CD4-positive, alpha-beta memory T cell (primary cell): ENCODE measurements around the gene SKI. TPM values are rescaled to one million over a fixed set of nuclear protein-coding genes. Genes with fewer than 3 reads are reported as not detected.

ENCODE experiments used
- CTCF ChIA-PET: fragments of 350-600 bp; sonication (Branson Sonifier 250); formaldehyde crosslinking; loops from one replicate; lab custom pipeline; 2021; ENCODE audit warnings: inconsistent platforms; ENCODE audit not compliant: partially characterized antibody; lab: Charles Lee
- POLR2A ChIA-PET: fragments of 350-600 bp; sonication (Branson Sonifier 250); formaldehyde crosslinking; loops from one replicate; lab custom pipeline; 2021; ENCODE audit not compliant: partially characterized antibody; lab: Charles Lee
- DNase-seq, 5 donors: peaks; one replicate each; pipeline versions ENCODE4 v3.0.0 to v3.0.0-alpha.2; 2020 to 2022; ENCODE audit warnings: mixed read lengths in 1 of 5
- H3K27ac ChIP-seq: one replicate; pipeline ENCODE4 v1.7.0; 2013; ENCODE audit warnings: low read depth, low read length
- H3K27me3 ChIP-seq: 2 replicates; pipeline ENCODE4 v1.7.0; 2013; ENCODE audit warnings: mild to moderate bottlenecking, low read length, moderate library complexity; ENCODE audit not compliant: insufficient read depth
- H3K36me3 ChIP-seq: 2 replicates; pipeline ENCODE4 v1.7.0; 2013; ENCODE audit warnings: mild to moderate bottlenecking, low read length, moderate library complexity; ENCODE audit not compliant: insufficient read depth
- H3K4me1 ChIP-seq: 2 replicates; pipeline ENCODE4 v1.7.0; 2013; ENCODE audit warnings: mild to moderate bottlenecking, low read length, moderate library complexity; ENCODE audit not compliant: insufficient read depth
- H3K4me3 ChIP-seq, 2 donors: one replicate each; pipeline ENCODE4 v1.7.0; 2013; ENCODE audit warnings: low read length in 2 of 2, mild to moderate bottlenecking in 1 of 2
- H3K9me3 ChIP-seq, 2 donors: one replicate each; pipeline ENCODE4 v1.7.0; 2013; ENCODE audit warnings: low read length in 2 of 2, control low read depth in 1 of 2; ENCODE audit not compliant: control insufficient read depth in 1 of 2
- H3K27ac Mint-ChIP-seq, 7 donors: one replicate each; pipeline ENCODE4 v1.8.0; 2020 to 2021; ENCODE audit warnings: mixed read lengths in 7 of 7, mild to moderate bottlenecking in 6 of 7, inconsistent platforms in 3 of 7, moderate library complexity in 3 of 7
- H3K27me3 Mint-ChIP-seq, 2 donors: one replicate each; pipeline ENCODE4 v1.8.0; 2020 to 2021; ENCODE audit warnings: mixed read lengths in 2 of 2
- H3K36me3 Mint-ChIP-seq, 2 donors: one replicate each; pipeline ENCODE4 v1.8.0; 2020 to 2021; ENCODE audit warnings: mixed read lengths in 2 of 2, inconsistent platforms in 1 of 2, mild to moderate bottlenecking in 1 of 2
- H3K4me1 Mint-ChIP-seq, 4 donors: one replicate each; pipeline ENCODE4 v1.8.0; 2020 to 2021; ENCODE audit warnings: mixed read lengths in 4 of 4, mild to moderate bottlenecking in 1 of 4
- H3K4me3 Mint-ChIP-seq, 8 donors: one replicate each; pipeline ENCODE4 v1.8.0; 2020 to 2021; ENCODE audit warnings: mixed read lengths in 8 of 8, mild to moderate bottlenecking in 7 of 8, moderate library complexity in 6 of 8, inconsistent platforms in 3 of 8
- H3K9me3 Mint-ChIP-seq, 8 donors: one replicate each; pipeline ENCODE4 v1.8.0; 2020 to 2021; ENCODE audit warnings: mixed read lengths in 8 of 8, mild to moderate bottlenecking in 5 of 8, inconsistent platforms in 3 of 8, moderate library complexity in 1 of 8
- intact Hi-C: fragments of 100-400 bp; cut with micrococcal nuclease; formaldehyde crosslinking; loops from one replicate; pipeline ENCODE4 v1.15.1; 2023
- polyA plus RNA-seq, 2 donors: library from polyadenylated mRNA; unstranded; fragments of 300-500 nt; fragmentation: Illumina TruSeq; gene quantifications; one replicate each; pipeline ENCODE4 v1.2.3, GENCODE V29; 2021
- total RNA-seq, 2 experiments: library from RNA; stranded (reverse); gene quantifications; one replicate each; pipeline ENCODE4 v1.2.3, GENCODE V29; 2021

Gene SKI
- total and polyA plus RNA-seq, 4 experiments from 2014 or later = 0.08 to 104 (median 48.5) TPM

GRCh38 chr1:2236695-2237677 is 8.9 kb downstream of the SKI start:
- H3K4me1 Mint-ChIP-seq = peaks cover 58 to 96% (median 78%) of the 10 kb centered on the region in 4 donors

GRCh38 chr1:2237773-2238172 is 9.7 kb downstream of the SKI start:
- ChIA-PET CTCF (interaction anchor here (0.8 kb wide), 1 partner anchor 43 kb away, joined by 3 read pairs; the partner anchor contains the start of gene FAAP20), POLR2A (interaction anchor here (0.8 to 16.3 kb wide), 5 partner anchors 8 to 265 kb away, joined by 3 to 454 read pairs (median 3); partner anchors contain the start of gene SKI)
- peaks cover 100% of the 10 kb centered on the region for H3K4me1 ChIP-seq
- peak overlapping the region; percentile 70 to 98 (median 76) for H3K4me3 Mint-ChIP-seq
- H3K27ac ChIP-seq = peak overlapping the region; percentile 84
- H3K27me3 ChIP-seq = no peaks in the 10 kb centered on the region
- H3K27me3 Mint-ChIP-seq = no peaks in the 10 kb centered on the region
- peaks cover 0 to 10% (median 0%) of the 10 kb centered on the region in 8 donors for H3K9me3 Mint-ChIP-seq
- no peaks in the 10 kb centered on the region for H3K9me3 ChIP-seq
- peaks cover 20% of the 10 kb centered on the region for H3K36me3 ChIP-seq
- peaks cover 56 to 96% (median 80%) of the 10 kb centered on the region in 4 donors for H3K4me1 Mint-ChIP-seq
- peak overlapping the region; percentile 93 to 100 (median 98) for H3K27ac Mint-ChIP-seq
- H3K4me3 ChIP-seq = peak overlapping the region in 1 of 2 donors; percentile 29
- intact Hi-C loops = no loop called here
- DNase-seq = peak in 1 of 5 donors; percentile 42
- peaks cover 8 to 54% of the 10 kb centered on the region in 2 donors for H3K36me3 Mint-ChIP-seq

More at GRCh38 chr1:2236695-2237677, 8.9 kb downstream of the SKI start:
- peak overlapping the region; percentile 93 to 100 (median 98) for H3K27ac Mint-ChIP-seq
- Histone ChIP-seq H3K36me3 (peaks cover 16% of the 10 kb centered on the region), H3K4me1 (peaks cover 100% of the 10 kb centered on the region), H3K4me3 (peak overlapping the region; percentile 29 to 36), H3K27me3 (no peaks in the 10 kb centered on the region), H3K9me3 (no peaks in the 10 kb centered on the region), H3K27ac (peak overlapping the region; percentile 84)
- H3K36me3 Mint-ChIP-seq = peaks cover 6 to 52% of the 10 kb centered on the region in 2 donors
- H3K9me3 Mint-ChIP-seq = peaks cover 0 to 10% (median 0%) of the 10 kb centered on the region in 8 donors
- no peaks in the 10 kb centered on the region for H3K27me3 Mint-ChIP-seq
- CTCF ChIA-PET = interaction anchor here (0.8 kb wide), 2 partner anchors 28 to 42 kb away, joined by 3 read pairs; partner anchors contain the start of gene FAAP20
- peak; percentile 67 to 85 (median 74) for DNase-seq
- POLR2A ChIA-PET = interaction anchor here (0.8 to 16.3 kb wide), 6 partner anchors 7 to 265 kb away, joined by 3 to 454 read pairs (median 3); partner anchors contain the start of genes FAAP20 and SKI
- H3K4me3 Mint-ChIP-seq = peak overlapping the region; percentile 70 to 98 (median 76)
- intact Hi-C loops = no loop called here

- Mint-ChIP-seq H3K4me1 (peaks cover 56 to 96% (median 81%) of the 10 kb centered on the region in 4 donors), H3K4me3 (peak overlapping the region in 2 of 8 donors; percentile 49 to 52), H3K9me3 (peaks cover 0 to 10% (median 0%) of the 10 kb centered on the region in 8 donors), H3K27ac (peak overlapping the region in 5 of 7 donors; percentile 31 to 91 (median 59)), H3K36me3 (peaks cover 11 to 58% of the 10 kb centered on the region in 2 donors), H3K27me3 (no peaks in the 10 kb centered on the region)
- POLR2A ChIA-PET = interaction anchor here (1.3 to 16.3 kb wide), 3 partner anchors 9 to 74 kb away, joined by 3 to 454 read pairs (median 51); partner anchors contain the start of gene SKI
- DNase-seq = peak in 1 of 5 donors; percentile 33
- CTCF ChIA-PET = interaction anchor here (1.1 kb wide), 1 partner anchor 144 kb away, joined by 3 read pairs; no protein-coding TSS in a partner anchor
- Histone ChIP-seq H3K4me1 (peaks cover 100% of the 10 kb centered on the region), H3K36me3 (peaks cover 26% of the 10 kb centered on the region), H3K4me3 (no peak overlapping the region), H3K9me3 (no peaks in the 10 kb centered on the region), H3K27me3 (no peaks in the 10 kb centered on the region), H3K27ac (peak overlapping the region; percentile 84)
- intact Hi-C loops = no loop called here
These were observed 10.4 kb downstream of the SKI start for GRCh38 chr1:2238361-2239012.

GRCh38 chr1:2239013-2239370 is 10.9 kb downstream of the SKI start:
- intact Hi-C loops = no loop called here
- CTCF ChIA-PET = interaction anchor here (1.1 to 1.8 kb wide), 2 partner anchors 73 to 143 kb away, joined by 3 to 4 read pairs; no protein-coding TSS in a partner anchor

GRCh38 chr1:2239384-2239985 is 11.4 kb downstream of the SKI start:
- CTCF ChIA-PET = interaction anchor here (1.1 to 1.8 kb wide), 2 partner anchors 72 to 143 kb away, joined by 3 to 4 read pairs; no protein-coding TSS in a partner anchor
- H3K27ac ChIP-seq = no peak overlapping the region
- intact Hi-C loops = no loop called here

More at GRCh38 chr1:2239013-2239370, 10.9 kb downstream of the SKI start:
- Histone ChIP-seq H3K27ac (no peak overlapping the region), H3K4me3 (no peak overlapping the region), H3K4me1 (peaks cover 99% of the 10 kb centered on the region), H3K27me3 (no peaks in the 10 kb centered on the region), H3K9me3 (no peaks in the 10 kb centered on the region), H3K36me3 (peaks cover 28% of the 10 kb centered on the region)
- POLR2A ChIA-PET = interaction anchor here (1.3 to 16.3 kb wide), 3 partner anchors 9 to 74 kb away, joined by 3 to 454 read pairs (median 51); partner anchors contain the start of gene SKI
- H3K36me3 Mint-ChIP-seq = peaks cover 14 to 62% of the 10 kb centered on the region in 2 donors
- H3K4me1 Mint-ChIP-seq = peaks cover 56 to 96% (median 81%) of the 10 kb centered on the region in 4 donors
- no peaks in the 10 kb centered on the region for H3K27me3 Mint-ChIP-seq
- peaks cover 0 to 10% (median 0%) of the 10 kb centered on the region in 8 donors for H3K9me3 Mint-ChIP-seq
- H3K27ac Mint-ChIP-seq = peak overlapping the region in 6 of 7 donors; percentile 31 to 91 (median 68)
- DNase-seq = no peak
- H3K4me3 Mint-ChIP-seq = peak overlapping the region in 4 of 8 donors; percentile 17 to 82 (median 41)

More at GRCh38 chr1:2239384-2239985, 11.4 kb downstream of the SKI start:
- Histone ChIP-seq H3K36me3 (peaks cover 28% of the 10 kb centered on the region), H3K4me1 (peaks cover 97% of the 10 kb centered on the region), H3K9me3 (no peaks in the 10 kb centered on the region), H3K4me3 (no peak overlapping the region), H3K27me3 (no peaks in the 10 kb centered on the region)
- peak in 1 of 5 donors; percentile 41 for DNase-seq
- POLR2A ChIA-PET = interaction anchor here (1.3 to 16.3 kb wide), 3 partner anchors 10 to 73 kb away, joined by 3 to 454 read pairs (median 51); partner anchors contain the start of gene SKI
- peak overlapping the region in 6 of 7 donors; percentile 29 to 91 (median 82) for H3K27ac Mint-ChIP-seq
- H3K4me1 Mint-ChIP-seq = peaks cover 53 to 92% (median 80%) of the 10 kb centered on the region in 4 donors
- H3K9me3 Mint-ChIP-seq = peaks cover 0 to 7% (median 0%) of the 10 kb centered on the region in 8 donors
- no peaks in the 10 kb centered on the region for H3K27me3 Mint-ChIP-seq
- peaks cover 14 to 59% of the 10 kb centered on the region in 2 donors for H3K36me3 Mint-ChIP-seq
- peak overlapping the region; percentile 31 to 82 (median 62) for H3K4me3 Mint-ChIP-seq
